ENCODE results near the gene RHOD. TPM values are rescaled to one million over a fixed set of nuclear protein-coding genes. Genes with fewer than 3 reads are reported as not detected.

Gene RHOD
- total RNA-seq, 1 experiment from 2014 or later: 33.5 TPM

- no peaks in the 10 kb centered on the region for H3K9me3 ChIP-seq (ENCODE audit: control insufficient read depth, insufficient read depth, low read depth, low read length)
- no peak for ATAC-seq
- CTCF ChIA-PET: interaction anchor here (0.6 kb wide), 1 partner anchor 33 kb away, joined by 11 read pairs; no protein-coding TSS in a partner anchor
- TF ChIP-seq SIN3A (IDR thresholded peaks at IDR 0.05; ENCODE audit: borderline replicate concordance, insufficient read depth, low read depth, low read length): no peak
- TF ChIP-seq REST (IDR thresholded peaks at IDR 0.05; ENCODE audit: insufficient read depth in 1 of 2, low read depth in 2 of 2, low read length in 1 of 2): no peak
- no peak for TF ChIP-seq CTCF (IDR thresholded peaks at IDR 0.05)
- TF ChIP-seq POLR2AphosphoS5 (IDR thresholded peaks at IDR 0.05; ENCODE audit: low read depth, low read length): no peak
- no peak for TF ChIP-seq TCF7L2 (IDR thresholded peaks at IDR 0.05; ENCODE audit: low read depth, low read length)
- BruUV-seq (replicated peaks): no TSS peak
- no peaks in the 10 kb centered on the region for H3K27me3 ChIP-seq (ENCODE audit: control insufficient read depth, insufficient read depth, low read length)
- H3K36me3 ChIP-seq (ENCODE audit: control insufficient read depth, insufficient read depth, low read length): no peaks in the 10 kb centered on the region
- H3K4me3 ChIP-seq (ENCODE audit: low read depth in 2 of 2, low read length in 2 of 2): no peak overlapping the region
- intact Hi-C loops (cut with micrococcal nuclease; ENCODE audit: unreplicated experiment): no loop called here
- H3K27ac ChIP-seq (ENCODE audit: low read length): no peak overlapping the region
- POLR2A ChIA-PET: interaction anchor here (1.2 kb wide), 1 partner anchor 11 kb away, joined by 4 read pairs; no protein-coding TSS in a partner anchor
- in situ Hi-C loops (cut with HindIII; ENCODE audit: low pct_unique_long_range_greater_than_20kb, low sequenced_read_pairs): no loop called here
- DNase-seq (ENCODE audit: low read depth, low spot score): no peak
- H3K4me1 ChIP-seq (ENCODE audit: control insufficient read depth, insufficient read depth, low read length): no peaks in the 10 kb centered on the region; the same call in 1 of the 2 replicates
Measured at GRCh38 chr11:67040147-67040546, 16.5 kb upstream of the RHOD start.

DNA sequence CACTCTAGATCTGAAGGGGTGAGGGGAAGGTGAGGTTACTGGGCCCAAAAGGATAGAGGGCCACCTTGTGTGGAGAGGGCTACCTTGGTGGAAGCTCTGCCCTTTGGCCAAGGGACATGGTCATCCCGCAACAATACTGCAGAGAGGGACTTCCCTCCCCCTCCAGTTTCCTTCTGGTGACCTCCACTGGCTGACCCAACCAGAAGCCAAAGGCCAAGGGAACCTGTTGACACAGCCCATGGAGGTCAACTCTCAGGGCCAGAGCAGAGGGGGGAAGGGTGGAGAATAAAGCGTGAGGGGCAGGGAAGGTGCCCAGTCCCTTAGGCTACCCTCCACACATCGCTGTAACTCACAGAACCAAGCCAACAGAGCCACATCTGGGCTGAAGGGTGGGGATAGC is 15.0 kb upstream of the RHOD start:
- TF ChIP-seq REST (IDR thresholded peaks at IDR 0.05; ENCODE audit: insufficient read depth in 1 of 2, low read depth in 2 of 2, low read length in 1 of 2) (no peak), CTCF (IDR thresholded peaks at IDR 0.05) (no peak), SIN3A (IDR thresholded peaks at IDR 0.05; ENCODE audit: borderline replicate concordance, insufficient read depth, low read depth, low read length) (no peak), POLR2AphosphoS5 (IDR thresholded peaks at IDR 0.05; ENCODE audit: low read depth, low read length) (no peak), TCF7L2 (IDR thresholded peaks at IDR 0.05; ENCODE audit: low read depth, low read length) (no peak)
- H3K27me3 ChIP-seq (ENCODE audit: control insufficient read depth, insufficient read depth, low read length): no peaks in the 10 kb centered on the region
- no peaks in the 10 kb centered on the region for H3K9me3 ChIP-seq (ENCODE audit: control insufficient read depth, insufficient read depth, low read depth, low read length)
- BruUV-seq (replicated peaks): no TSS peak
- ATAC-seq (no peak), DNase-seq (ENCODE audit: low read depth, low spot score) (no peak)
- no peak overlapping the region for H3K27ac ChIP-seq (ENCODE audit: low read length)
- H3K36me3 ChIP-seq (ENCODE audit: control insufficient read depth, insufficient read depth, low read length): no peaks in the 10 kb centered on the region
- H3K4me3 ChIP-seq (ENCODE audit: low read depth in 2 of 2, low read length in 2 of 2): no peak overlapping the region
- in situ Hi-C loops (cut with HindIII; ENCODE audit: low pct_unique_long_range_greater_than_20kb, low sequenced_read_pairs): no loop called here
- no peaks in the 10 kb centered on the region; the same call in 1 of the 2 replicates for H3K4me1 ChIP-seq (ENCODE audit: control insufficient read depth, insufficient read depth, low read length)
- CTCF ChIA-PET: no interaction called here
- POLR2A ChIA-PET: no interaction called here
- intact Hi-C loops (cut with micrococcal nuclease; ENCODE audit: unreplicated experiment): no loop called here
